GM19395 (cell line): ENCODE measurements around the gene CPNE1.

Experiments used
- ATAC-seq: cut with Tn5 transposase; IDR thresholded peaks from one replicate; pipeline ENCODE4 v1.9.1; 2021; ENCODE audit warnings: mild to moderate bottlenecking, moderate library complexity; ENCODE audit not compliant: unreplicated experiment

The CPNE1 gene

GRCh38 chr20:35600993-35601973 is 63.4 kb downstream of the CPNE1 start:
- no peak for ATAC-seq

- ATAC-seq: no peak
Observed at GRCh38 chr20:35600176-35600992, 64.3 kb downstream of the CPNE1 start.

GRCh38 chr20:35599776-35600120 is 65.0 kb downstream of the CPNE1 start:
- no peak for ATAC-seq

GRCh38 chr20:35598899-35599775 is 65.6 kb downstream of the CPNE1 start:
- ATAC-seq: no peak

DNA sequence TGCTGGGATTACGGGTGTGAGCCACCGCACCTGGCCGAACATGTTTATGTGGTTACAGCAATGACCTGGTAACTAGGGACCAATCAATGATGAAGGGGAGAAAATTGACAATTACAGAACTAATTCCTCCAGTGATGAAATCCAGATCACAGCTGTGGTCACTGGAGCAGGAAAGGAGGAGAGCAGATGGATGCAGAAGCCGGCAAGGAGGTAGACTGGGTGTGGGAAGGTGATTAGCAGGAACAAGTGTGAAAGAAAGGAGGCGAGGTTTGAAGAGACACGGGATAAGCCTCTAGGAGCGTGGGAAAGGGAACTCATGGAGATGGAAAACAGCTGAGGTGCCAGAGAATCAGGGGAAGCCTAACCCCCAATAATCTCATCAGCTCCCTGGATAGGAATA is 66.2 kb downstream of the CPNE1 start:
- no peak for ATAC-seq

GRCh38 chr20:35597186-35597585 is 67.5 kb downstream of the CPNE1 start:
- ATAC-seq: no peak

DNA sequence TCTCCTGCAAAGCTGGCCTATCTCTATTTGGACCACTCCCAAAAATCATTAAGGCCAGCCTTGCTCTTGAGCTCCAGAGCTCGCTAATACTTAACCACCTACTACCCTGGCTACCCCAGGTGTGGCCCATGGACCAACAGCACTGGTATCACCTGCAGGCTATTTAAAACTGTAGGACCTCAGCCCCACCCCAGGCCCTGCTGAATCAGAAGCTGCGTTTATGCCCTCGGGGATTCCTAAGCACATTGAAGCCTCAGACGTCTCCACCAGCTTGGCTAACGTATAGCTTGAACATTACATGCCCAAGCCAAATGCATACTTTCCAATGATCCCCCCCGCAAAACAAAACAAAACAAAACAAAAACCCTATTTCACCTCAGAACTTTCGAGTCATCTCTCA is 68.8 kb downstream of the CPNE1 start:
- no peak for ATAC-seq

GRCh38 chr20:35595456-35595855 is 69.2 kb downstream of the CPNE1 start:
- no peak for ATAC-seq

- no peak for ATAC-seq
Observed at GRCh38 chr20:35592339-35592974, 72.2 kb downstream of the CPNE1 start.

DNA sequence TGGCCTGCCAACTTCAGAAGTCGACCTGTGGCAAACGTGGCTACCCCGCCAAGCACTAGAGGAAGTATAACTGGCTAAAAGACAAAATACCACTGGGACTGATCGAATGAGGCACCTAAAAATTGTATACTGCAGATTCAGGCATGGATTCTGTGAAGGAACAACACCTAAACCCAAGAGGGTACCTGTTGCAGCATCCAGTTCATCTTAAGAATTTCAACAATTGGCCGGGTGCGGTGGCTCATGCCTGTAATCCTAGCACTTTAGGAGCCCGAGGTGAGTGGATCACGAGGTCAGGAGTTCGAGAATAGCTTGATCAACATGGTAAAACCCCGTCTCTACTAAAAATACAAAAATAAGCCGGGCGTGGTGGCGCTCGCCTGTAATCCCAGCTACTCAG is 76.3 kb downstream of the CPNE1 start:
- no peak for ATAC-seq

DNA sequence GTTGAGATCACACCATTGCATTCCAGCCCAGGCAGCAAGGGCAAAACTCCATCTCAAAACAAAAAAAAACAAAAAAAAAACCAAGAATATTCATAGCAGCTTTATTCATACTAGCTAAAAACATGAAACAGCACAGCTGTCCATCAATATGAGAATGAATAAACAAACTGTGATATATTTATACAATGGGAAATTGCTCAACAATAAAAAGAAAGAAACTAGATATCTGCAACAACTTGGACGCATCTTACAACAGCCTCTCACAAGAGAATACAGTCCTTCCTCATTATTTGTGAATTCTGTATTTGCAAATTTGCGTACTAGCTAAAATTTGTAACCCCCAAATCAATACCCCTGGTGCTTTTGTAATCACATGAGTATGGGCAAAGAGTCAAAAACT is 77.3 kb downstream of the CPNE1 start:
- no peak for ATAC-seq

GRCh38 chr20:35586751-35587425 is 77.8 kb downstream of the CPNE1 start:
- ATAC-seq: no peak

- ATAC-seq: no peak
Observed at GRCh38 chr20:35583636-35584560, 80.8 kb downstream of the CPNE1 start.

- ATAC-seq: no peak
Observed at GRCh38 chr20:35582741-35583404, 81.8 kb downstream of the CPNE1 start.

DNA sequence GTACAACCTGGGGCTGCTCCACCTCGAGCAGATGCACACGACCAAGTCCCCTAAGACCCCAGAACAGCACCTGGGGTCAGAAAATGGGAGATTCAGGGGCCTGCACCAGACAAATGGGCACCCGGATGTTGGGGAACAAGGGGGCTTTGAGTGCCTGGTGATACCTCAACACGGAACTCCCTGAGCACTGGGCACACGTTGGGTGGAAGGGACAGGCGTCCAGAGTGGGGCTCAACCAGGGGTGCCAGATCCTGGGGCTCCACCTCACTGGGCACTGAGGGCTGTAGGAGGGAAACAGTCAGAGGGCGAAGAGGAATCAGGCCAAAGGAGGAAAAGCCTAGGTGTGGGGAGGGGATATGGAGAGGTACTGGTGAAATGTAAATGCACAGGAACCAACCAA is 82.6 kb downstream of the CPNE1 start:
- no peak for ATAC-seq

DNA sequence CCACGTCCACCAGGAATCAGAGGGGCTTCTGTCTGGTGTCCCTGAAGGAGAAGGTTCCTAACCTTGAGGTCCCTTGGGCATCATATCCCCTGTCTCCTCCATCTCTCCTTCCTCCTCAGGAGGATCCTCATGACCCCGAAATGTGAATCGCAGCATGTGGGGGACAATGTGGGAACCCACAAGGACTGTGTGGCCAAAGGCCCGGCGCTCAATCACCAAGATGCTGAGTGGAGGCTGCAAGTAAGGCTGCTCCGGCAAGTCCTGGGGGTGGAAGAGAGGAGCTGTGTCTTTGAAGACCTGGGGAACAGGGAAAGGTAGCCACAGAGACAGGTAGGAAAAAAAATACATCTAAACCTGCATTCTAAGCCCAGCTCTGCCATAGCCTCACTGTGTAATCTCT is 85.5 kb downstream of the CPNE1 start:
- ATAC-seq: no peak

GRCh38 chr20:35578469-35578868 is 86.2 kb downstream of the CPNE1 start:
- no peak for ATAC-seq

DNA sequence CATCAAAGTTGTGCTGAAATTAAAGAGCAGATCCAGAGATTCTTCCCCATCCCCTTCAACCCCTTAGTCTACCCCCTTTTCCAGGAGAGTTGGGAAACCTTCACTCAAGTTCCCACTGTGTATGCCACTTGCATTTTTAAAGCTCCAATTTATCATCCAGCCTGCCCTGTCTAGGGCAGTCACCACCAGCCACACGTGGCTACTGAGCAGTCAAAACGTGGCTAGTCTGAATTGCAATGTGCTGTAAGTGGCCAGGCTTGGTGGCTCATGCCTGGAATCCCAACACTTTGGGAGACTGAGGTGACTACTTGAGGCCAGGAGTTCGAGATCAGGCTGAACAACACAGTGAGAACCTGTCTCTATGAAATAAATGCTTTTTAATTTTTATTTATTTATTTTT is 87.9 kb downstream of the CPNE1 start:
- no peak for ATAC-seq
